Measurements from ENCODE around the gene OBSCN. TPM values are rescaled to one million over a fixed set of nuclear protein-coding genes. Genes with fewer than 3 reads are reported as not detected.

Gene OBSCN
- total RNA-seq, 1 experiment from 2014 or later = 33.3 TPM

- no peak overlapping the region for H2AK5ac ChIP-seq (ENCODE audit: insufficient read length, low read length)
- no peak overlapping the region for H3K4me2 ChIP-seq (ENCODE audit: insufficient read depth, insufficient read length, low read length)
- H3K56ac ChIP-seq (ENCODE audit: insufficient read length, low read depth, low read length) = no peak overlapping the region
- H3K4ac ChIP-seq (ENCODE audit: low read depth, low read length) = no peak overlapping the region
- no peaks in the 10 kb centered on the region for H3K23me2 ChIP-seq (ENCODE audit: insufficient read length, low read depth, low read length, poor library complexity, severe bottlenecking)
- no peaks in the 10 kb centered on the region for H4K20me1 ChIP-seq (ENCODE audit: control insufficient read depth, insufficient read depth, insufficient read length)
- H3K9me3 ChIP-seq (ENCODE audit: control insufficient read depth, low read depth, low read length) = peaks cover 25% of the 10 kb centered on the region
- H3K27ac ChIP-seq (ENCODE audit: insufficient read length, low read depth, low read length) = no peak overlapping the region
- H2AFZ ChIP-seq (ENCODE audit: low read length) = no peak overlapping the region
- H3K27me3 ChIP-seq (ENCODE audit: insufficient read depth, low read length) = no peaks in the 10 kb centered on the region
- H4K5ac ChIP-seq (ENCODE audit: insufficient read length, low read depth, low read length) = no peak overlapping the region
- no peak overlapping the region for H4K8ac ChIP-seq (replicated peaks; ENCODE audit: insufficient read length, low read depth, low read length)
- H3K9me3 Mint-ChIP-seq = peaks cover 55 to 71% of the 10 kb centered on the region in 2 experiments
- H2BK120ac ChIP-seq (ENCODE audit: low read depth, low read length, poor library complexity, severe bottlenecking) = no peak overlapping the region
- no peak overlapping the region for H2BK5ac ChIP-seq (ENCODE audit: insufficient read length, low read length)
- H3K36me3 Mint-ChIP-seq (ENCODE audit: insufficient read depth in 1 of 3, low read depth in 3 of 3) = peaks cover 81 to 93% (median 92%) of the 10 kb centered on the region in 3 experiments
- no peak overlapping the region for H4K91ac ChIP-seq (ENCODE audit: insufficient read length, low read depth, low read length)
- no peak overlapping the region for H3T11ph ChIP-seq (ENCODE audit: low read length)
- no peak overlapping the region for H3K27ac Mint-ChIP-seq
- no peak overlapping the region for H3K18ac ChIP-seq (ENCODE audit: insufficient read length, low read depth, low read length)
- H3K14ac ChIP-seq (ENCODE audit: insufficient read depth, low read length) = no peak overlapping the region
- no peaks in the 10 kb centered on the region for H3K4me1 ChIP-seq (ENCODE audit: insufficient read depth, low read length)
- H3K27me3 Mint-ChIP-seq (ENCODE audit: low read depth) = peaks cover 14% of the 10 kb centered on the region
- H3K79me1 ChIP-seq (ENCODE audit: insufficient read depth, low read depth, low read length, poor library complexity, severe bottlenecking) = no peaks in the 10 kb centered on the region
- H2BK12ac ChIP-seq (ENCODE audit: insufficient read length, low read depth, low read length) = no peak overlapping the region
- no peak for TF ChIP-seq CTCF (conservative IDR thresholded peaks at IDR 0.05)
- H3K23ac ChIP-seq (ENCODE audit: insufficient read length, low read depth, low read length) = no peak overlapping the region
- no peak overlapping the region for H3K4me3 Mint-ChIP-seq
- DNase-seq = no peak
- H2BK15ac ChIP-seq (ENCODE audit: low read depth, low read length) = no peak overlapping the region
- no peaks in the 10 kb centered on the region for H3K79me2 ChIP-seq (ENCODE audit: insufficient read depth, low read length)
- no peak overlapping the region for H2BK20ac ChIP-seq (ENCODE audit: low read depth, low read length, poor library complexity, severe bottlenecking)
- WGBS (ENCODE audit: extremely low coverage, insufficient read length, low lambda C conversion rate) = no CpG with 5 or more reads among the region's 2 CpGs
- H3K9ac ChIP-seq (ENCODE audit: extremely low read depth, insufficient read length, low read length) = no peak overlapping the region
- no peaks in the 10 kb centered on the region for H3K4me1 Mint-ChIP-seq
Observed at GRCh38 chr1:228297822-228298221, 90.0 kb downstream of the OBSCN start.

All from H9 (cell line).